ENCODE data around the gene RPL6. TPM values are rescaled to one million over a fixed set of nuclear protein-coding genes. Genes with fewer than 3 reads are reported as not detected.

The RPL6 gene
- total and polyA plus RNA-seq, 9 of the 15 experiments (the other 6 are each of a cell fraction or from before 2014, with no cell fraction given), result 1,519 to 3,103 (median 2,396) TPM

DNA sequence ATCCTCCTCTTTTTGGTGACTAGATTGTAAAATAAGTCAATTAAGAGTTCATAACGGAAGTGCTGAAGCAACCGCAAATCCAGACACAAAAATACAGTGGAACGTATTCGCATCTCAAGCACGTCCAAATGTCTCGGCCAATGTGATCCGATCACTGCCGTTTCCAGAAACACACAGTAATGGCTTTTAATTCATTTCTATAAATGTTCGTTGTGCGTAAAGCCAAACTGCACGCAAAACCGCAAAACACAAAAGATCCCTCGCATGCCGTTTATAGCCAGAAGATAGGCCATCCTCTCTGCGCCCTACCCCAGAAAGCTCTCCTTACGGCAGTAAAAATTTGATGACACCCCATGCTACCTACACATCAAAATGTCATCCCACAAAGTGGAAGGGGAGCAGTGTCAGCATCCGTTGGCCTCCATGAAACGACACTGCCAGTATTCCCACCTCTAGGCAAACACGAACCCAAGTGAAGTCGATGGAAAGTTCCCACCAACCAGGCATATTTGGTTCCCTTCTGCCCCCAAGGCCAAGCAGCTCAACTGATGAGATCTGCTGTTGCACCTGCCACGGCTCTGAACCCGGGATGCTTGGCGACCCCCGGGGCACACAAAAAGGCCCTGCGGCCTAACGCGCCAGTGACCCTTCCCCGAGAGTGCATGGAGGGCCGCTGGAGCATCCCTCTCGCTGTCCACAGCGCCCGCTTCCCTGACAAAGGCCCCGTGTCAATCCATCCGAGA lies 28.6 kb downstream of the RPL6 start (continued):
- TF ChIP-seq, protein P1, sequence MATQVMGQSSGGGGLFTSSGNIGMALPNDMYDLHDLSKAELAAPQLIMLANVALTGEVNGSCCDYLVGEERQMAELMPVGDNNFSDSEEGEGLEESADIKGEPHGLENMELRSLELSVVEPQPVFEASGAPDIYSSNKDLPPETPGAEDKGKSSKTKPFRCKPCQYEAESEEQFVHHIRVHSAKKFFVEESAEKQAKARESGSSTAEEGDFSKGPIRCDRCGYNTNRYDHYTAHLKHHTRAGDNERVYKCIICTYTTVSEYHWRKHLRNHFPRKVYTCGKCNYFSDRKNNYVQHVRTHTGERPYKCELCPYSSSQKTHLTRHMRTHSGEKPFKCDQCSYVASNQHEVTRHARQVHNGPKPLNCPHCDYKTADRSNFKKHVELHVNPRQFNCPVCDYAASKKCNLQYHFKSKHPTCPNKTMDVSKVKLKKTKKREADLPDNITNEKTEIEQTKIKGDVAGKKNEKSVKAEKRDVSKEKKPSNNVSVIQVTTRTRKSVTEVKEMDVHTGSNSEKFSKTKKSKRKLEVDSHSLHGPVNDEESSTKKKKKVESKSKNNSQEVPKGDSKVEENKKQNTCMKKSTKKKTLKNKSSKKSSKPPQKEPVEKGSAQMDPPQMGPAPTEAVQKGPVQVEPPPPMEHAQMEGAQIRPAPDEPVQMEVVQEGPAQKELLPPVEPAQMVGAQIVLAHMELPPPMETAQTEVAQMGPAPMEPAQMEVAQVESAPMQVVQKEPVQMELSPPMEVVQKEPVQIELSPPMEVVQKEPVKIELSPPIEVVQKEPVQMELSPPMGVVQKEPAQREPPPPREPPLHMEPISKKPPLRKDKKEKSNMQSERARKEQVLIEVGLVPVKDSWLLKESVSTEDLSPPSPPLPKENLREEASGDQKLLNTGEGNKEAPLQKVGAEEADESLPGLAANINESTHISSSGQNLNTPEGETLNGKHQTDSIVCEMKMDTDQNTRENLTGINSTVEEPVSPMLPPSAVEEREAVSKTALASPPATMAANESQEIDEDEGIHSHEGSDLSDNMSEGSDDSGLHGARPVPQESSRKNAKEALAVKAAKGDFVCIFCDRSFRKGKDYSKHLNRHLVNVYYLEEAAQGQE (IDR thresholded peaks at IDR 0.05; ENCODE audit: borderline replicate concordance), result no peak
- TF ChIP-seq, protein P1 (CRISPR knock-in tag; IDR thresholded peaks at IDR 0.05; ENCODE audit: low read depth), result no peak
- TF ChIP-seq CHD2 (IDR thresholded peaks at IDR 0.05; ENCODE audit: low read depth, low read length), result no peak
- no peak for TF ChIP-seq ZFP36 (IDR thresholded peaks at IDR 0.05; ENCODE audit: low read depth, low read length, partially characterized antibody)
- TF ChIP-seq POLR3G (IDR thresholded peaks at IDR 0.05; ENCODE audit: extremely low read depth, insufficient read length, insufficient replicate concordance), result no peak
- TF ChIP-seq FUS (optimal IDR thresholded peaks at IDR 0.05; ENCODE audit: low read depth, low read length), result no peak
- TF ChIP-seq POLR2AphosphoS5 (IDR thresholded peaks at IDR 0.05; ENCODE audit: control insufficient read depth, insufficient read depth, low read depth, low read length), result no peak
- TF ChIP-seq MEF2D (tag; conservative IDR thresholded peaks at IDR 0.05; ENCODE audit: low read depth), result no peak
- TF ChIP-seq ZNF57 (CRISPR knock-in tag; IDR thresholded peaks at IDR 0.05), result no peak
- peak; percentile 41; the same call in 1 of the 2 replicates for TF ChIP-seq ZFX (CRISPR knock-in tag; IDR thresholded peaks at IDR 0.05)
- TF ChIP-seq HOXB6 (CRISPR knock-in tag; IDR thresholded peaks at IDR 0.05; ENCODE audit: borderline replicate concordance), result no peak
- TF ChIP-seq, protein P2, sequence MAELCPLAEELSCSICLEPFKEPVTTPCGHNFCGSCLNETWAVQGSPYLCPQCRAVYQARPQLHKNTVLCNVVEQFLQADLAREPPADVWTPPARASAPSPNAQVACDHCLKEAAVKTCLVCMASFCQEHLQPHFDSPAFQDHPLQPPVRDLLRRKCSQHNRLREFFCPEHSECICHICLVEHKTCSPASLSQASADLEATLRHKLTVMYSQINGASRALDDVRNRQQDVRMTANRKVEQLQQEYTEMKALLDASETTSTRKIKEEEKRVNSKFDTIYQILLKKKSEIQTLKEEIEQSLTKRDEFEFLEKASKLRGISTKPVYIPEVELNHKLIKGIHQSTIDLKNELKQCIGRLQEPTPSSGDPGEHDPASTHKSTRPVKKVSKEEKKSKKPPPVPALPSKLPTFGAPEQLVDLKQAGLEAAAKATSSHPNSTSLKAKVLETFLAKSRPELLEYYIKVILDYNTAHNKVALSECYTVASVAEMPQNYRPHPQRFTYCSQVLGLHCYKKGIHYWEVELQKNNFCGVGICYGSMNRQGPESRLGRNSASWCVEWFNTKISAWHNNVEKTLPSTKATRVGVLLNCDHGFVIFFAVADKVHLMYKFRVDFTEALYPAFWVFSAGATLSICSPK (IDR thresholded peaks at IDR 0.05; ENCODE audit: borderline replicate concordance), result no peak
- TF ChIP-seq TEAD4 (IDR thresholded peaks at IDR 0.05; ENCODE audit: low read length), result no peak
- no peak for TF ChIP-seq TEAD4 (CRISPR knock-in tag; IDR thresholded peaks at IDR 0.05; ENCODE audit: borderline replicate concordance)
- TF ChIP-seq ZKSCAN8 (CRISPR knock-in tag; IDR thresholded peaks at IDR 0.05), result no peak
- TF ChIP-seq TOE1 (IDR thresholded peaks at IDR 0.05; ENCODE audit: borderline replicate concordance), result no peak
- no peak for TF ChIP-seq TOE1 (CRISPR knock-in tag; IDR thresholded peaks at IDR 0.05; ENCODE audit: borderline replicate concordance, low read depth)
- no peak for TF ChIP-seq GATAD2B (IDR thresholded peaks at IDR 0.05; ENCODE audit: borderline replicate concordance)

Measured in K562 (cell line).